GM20431 (cell line): ENCODE measurements around the gene ZNF106.

ENCODE experiments used
- in situ Hi-C: fragments of 300-500 bp; cut with MseI, MboI; formaldehyde crosslinking; loops from one replicate; pipeline ENCODE4 v1.15.0; 2020; ENCODE audit warnings: low sequenced_read_pairs; ENCODE audit not compliant: unreplicated experiment

Gene ZNF106

DNA sequence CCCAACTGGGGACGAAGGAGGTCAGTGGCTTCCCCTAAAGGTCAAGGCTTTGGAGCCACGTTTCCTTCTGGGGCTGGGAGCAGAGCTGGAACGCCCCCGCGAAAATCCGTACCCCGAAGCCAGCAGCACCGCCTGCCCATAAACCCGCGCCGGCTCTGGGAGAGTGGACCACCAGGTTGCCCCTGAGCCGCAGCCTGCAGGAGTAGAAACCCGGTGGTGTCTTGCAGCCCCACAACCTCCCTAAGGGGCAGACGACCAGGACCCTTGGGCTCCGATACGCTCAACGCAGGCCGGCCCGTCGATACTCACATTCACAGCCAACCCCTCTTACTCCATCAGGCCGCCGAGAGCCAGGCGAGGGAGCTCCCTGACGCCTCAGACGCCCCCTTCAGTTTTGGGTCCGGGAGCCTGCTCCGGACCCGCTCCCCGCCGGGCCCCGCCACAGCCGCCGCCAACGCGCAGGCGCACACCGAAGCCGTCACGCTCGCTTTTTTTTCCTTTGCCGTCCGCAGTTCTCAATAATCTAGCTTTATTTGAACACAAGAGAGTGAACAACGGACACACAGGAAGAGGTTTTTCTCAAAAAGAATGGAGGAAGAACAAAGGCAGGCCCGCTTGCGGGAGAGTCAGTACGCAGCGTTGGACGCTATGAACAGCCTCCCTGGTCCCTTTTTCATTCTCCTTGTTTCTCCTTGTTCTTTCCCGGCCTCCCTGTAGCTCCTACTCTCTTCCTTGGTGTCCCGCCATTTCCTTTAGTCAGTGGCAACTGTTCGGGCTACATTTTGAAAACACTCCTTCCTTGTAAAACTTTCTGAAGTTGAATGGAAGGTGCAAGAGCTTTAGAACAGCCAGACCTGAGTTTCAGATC, at the start of gene ZNF106:
ZNF106 (minus strand) TSS at position 471 of the 868 bp plus-strand sequence. CDS start 18,852 bp downstream, outside the sequence.
- in situ Hi-C loops: no loop called here

DNA sequence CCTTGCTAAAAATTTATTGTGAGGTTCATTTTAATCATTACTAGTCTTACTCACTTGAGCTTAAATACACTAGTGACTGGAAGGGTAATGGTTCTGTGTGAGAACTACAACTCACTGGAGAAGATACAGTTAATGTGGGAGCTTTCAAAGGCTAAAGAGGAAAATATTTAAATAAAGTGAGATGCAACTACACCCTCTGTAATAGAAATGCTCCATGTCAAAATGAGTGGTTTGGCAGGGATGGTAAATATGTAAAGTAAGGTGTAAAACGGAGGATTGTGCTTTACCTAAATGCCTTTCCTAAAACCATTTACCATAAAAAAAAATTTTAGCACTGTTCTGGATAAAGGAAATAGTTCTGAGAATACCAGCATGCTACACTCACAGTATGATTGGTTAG, 42.3 kb upstream of the ZNF106 start:
- in situ Hi-C loops: no loop called here

DNA sequence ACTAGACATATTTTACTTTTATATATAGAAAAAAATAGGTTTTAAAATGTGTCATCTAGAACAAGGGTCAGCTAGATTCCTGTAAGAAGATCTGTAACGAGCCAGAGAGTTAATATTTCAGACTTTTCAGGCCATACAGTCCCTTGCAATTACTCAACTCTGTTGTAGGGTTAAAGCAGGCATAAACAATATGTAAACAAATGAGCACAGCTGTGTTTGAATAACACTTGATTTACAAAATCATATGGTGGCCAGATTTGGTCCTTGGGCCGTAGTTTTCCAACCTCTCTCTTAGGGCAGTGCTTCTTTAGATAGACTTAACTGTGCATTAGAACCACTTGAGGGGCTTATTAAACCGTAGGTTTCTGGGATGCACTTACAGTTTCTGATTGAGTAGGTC, 38.0 kb upstream of the ZNF106 start:
- in situ Hi-C loops: no loop called here

DNA sequence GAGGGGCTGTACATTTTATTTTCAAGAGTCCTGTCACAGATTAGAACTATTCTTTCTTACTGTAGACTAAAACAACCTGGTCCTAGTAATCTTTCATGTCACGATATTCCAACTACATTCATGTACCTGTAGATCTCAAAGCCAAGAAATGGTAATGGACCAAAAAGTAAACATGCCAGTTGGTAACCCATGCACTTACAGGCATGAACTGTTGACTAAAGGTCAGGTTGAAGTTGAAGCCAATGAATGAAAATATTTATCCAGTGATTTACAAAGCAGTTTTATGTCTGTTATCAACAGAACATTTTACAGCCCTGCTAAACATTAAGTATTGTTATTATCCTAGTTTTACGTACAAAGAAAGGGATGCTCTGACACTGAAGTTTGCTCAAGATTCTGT, 32.4 kb upstream of the ZNF106 start:
- in situ Hi-C loops: no loop called here

DNA sequence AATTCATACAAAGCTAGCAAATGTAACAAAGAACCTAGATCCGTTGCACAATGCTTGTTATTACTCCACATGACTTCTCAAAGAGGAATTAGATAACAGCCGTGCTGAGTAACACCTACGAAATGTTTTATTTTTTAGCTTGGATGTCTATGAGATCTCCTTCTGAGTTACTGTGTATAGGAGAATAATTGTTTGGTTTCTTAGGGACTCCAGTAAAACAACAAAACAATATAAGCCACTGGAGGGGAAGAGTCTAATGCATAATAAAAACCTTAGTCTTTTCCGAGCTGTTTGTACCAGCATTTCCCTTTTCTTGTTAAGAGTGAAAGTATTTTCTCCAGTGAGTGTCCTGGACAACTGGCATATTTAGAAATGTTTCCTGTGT, 20.1 kb upstream of the ZNF106 start:
- in situ Hi-C loops: no loop called here

DNA sequence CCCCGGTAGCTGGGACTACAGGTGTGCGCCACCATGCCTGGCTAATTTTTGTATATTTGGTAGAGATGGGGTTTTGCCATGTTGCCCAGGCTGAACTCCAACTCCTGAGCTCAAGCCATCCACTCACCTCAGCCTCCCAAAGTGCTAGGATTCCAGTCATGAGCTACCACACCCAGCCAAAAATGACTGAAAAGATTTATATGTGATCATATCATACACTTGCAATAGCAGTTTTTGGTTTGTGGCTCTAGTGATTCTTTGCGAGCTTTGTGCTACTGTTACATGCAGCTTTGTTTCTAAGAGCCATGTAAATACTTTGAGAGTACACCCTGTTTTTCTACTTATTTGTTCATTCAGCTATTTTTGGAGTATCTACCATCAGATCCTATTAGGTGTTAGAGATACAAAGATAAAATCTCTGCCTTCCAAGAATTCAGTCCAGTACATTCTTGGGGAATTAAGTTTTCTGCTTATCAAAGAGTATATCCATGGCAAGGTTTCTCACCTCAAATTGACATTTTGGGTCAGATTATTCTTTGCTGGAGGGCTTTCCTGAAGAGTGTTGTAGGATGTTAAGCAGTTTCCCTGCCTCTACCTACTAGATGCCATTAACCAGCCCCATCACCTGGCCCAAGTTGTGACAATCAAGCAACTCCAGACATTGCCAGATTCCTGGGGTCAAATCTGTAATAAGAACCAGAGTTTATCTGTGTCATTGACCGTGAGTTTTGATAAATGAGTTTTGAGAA, 19.5 kb upstream of the ZNF106 start:
- in situ Hi-C loops: no loop called here

DNA sequence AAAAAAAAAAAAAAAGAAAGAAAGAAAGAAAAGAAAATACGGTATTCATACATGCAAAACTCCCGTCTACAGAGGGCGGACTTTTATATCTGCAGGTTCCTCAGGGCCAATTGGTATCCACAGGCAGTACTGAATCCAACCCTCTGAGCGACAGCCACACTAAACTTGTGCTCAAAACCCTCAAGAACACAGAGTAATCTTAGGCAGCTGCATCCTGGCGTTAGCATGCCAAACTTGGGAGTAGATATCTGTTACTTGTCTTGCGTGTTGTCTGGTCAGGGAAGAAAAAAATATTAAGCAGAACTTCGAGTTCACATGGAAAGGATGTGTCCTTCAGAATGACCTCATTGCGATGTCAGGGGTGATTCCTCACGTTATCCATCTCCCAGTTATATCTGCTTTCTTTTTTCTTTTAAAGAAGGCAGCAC, 17.3 kb upstream of the ZNF106 start:
- in situ Hi-C loops: no loop called here

DNA sequence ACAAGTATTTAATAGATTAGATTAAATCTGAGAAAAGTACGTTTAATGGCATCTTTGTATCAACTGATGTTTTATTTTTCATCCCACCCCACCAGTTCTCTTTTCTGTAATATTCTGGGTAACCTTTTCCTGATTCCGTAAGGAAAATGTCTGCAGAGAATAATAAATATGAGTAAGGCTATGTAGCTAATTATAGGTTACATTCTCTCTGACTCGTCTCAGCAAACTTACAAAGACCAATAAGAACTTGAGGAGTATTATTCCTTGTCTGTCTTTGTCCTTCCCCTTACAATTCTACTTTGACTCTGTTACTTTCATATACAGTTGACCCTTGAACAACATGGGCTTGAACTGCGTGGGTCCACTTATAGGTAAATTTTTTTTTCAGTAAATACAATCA, 16.6 kb upstream of the ZNF106 start:
- in situ Hi-C loops: no loop called here

DNA sequence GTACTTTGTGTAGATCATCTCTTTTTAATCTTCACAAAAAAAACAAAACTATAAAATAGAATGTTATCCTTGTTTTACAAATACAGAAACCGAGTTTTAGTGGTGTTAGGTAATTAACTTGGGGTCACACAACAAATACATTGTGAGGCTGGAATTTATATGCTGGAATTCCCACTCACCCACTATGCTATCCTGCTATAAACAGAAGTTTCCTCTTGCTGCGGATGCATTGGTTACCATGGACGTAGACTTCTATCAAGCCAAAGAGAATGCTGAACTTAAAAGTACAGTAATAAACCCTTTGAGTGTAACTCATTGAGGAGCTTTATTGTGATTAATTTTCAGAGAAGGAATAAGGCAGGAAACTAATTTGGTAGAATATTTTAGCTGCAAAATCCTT, 13.7 kb upstream of the ZNF106 start:
- in situ Hi-C loops: no loop called here

DNA sequence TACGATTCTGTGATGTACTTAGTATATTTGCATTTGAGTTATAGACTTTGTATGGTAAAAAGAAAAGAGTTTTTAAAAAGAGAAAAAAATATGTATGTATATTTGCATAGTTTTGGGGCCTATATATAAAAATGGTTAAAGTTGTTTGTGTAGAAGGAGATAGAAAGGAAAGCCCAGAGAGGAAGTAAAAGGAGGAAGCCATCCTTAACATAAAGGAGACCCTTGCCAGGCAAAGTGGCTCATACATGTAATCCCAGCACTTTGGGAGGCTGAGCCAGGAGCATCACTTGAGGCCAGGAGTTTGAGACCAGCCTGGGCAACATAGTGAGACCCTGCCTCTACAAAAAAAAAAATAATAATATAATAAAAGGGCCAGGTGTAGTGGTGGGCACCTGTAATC, 12.9 kb upstream of the ZNF106 start:
- in situ Hi-C loops: no loop called here

DNA sequence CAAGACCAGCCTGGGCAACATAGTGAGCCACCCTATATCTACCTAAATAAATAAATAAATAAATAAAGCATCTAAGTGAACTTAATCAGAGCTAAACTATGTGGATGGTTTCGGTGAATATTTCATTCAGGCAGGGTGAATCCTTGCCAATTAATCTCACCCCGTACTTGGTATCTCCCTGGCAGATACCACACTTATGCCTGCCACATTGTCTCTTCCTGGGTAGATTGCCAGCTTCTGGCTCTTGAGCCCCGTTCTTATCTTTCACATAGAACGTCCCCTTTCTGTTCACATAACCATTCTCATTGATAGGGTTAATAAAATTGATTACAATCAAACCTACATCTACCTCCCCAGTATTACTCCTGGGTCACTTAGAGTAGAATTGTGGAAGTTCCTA, 11.5 kb upstream of the ZNF106 start:
- in situ Hi-C loops: no loop called here

DNA sequence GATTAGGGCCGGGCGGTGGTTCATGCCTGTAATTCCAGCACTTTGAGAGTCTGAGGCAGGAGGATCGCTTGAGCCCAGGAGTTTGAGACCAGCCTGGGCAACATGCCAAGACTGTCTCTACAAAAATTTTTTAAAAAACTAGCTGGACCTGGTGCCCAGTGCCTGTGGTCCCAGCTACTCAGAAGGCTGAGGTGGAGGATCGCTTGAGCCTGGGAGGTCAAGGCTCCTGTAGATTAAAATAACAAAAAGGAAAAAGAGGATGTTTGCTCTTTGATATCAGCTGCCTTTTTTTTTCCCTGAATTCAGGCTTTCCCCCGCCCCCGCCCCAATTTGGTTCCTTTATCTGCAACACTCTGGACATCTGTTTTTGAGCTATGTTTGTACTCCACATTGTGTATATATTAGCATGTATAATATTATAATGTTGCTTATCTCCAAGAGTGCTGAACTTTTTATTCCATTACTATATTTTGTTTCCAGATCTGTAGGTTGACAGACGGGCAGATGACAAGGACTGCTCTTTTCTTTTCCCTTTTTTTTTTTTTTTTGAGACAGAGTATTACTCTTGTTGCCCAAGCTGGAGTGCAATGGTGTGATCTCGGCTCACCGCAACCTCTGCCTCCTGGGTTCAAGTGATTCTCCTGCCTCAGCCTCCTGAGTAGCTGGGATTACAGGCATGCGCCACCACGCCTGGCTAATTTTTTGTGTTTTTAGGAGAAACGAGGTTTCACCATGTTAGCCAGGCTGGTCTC, 9.1 kb upstream of the ZNF106 start:
- in situ Hi-C loops: no loop called here

DNA sequence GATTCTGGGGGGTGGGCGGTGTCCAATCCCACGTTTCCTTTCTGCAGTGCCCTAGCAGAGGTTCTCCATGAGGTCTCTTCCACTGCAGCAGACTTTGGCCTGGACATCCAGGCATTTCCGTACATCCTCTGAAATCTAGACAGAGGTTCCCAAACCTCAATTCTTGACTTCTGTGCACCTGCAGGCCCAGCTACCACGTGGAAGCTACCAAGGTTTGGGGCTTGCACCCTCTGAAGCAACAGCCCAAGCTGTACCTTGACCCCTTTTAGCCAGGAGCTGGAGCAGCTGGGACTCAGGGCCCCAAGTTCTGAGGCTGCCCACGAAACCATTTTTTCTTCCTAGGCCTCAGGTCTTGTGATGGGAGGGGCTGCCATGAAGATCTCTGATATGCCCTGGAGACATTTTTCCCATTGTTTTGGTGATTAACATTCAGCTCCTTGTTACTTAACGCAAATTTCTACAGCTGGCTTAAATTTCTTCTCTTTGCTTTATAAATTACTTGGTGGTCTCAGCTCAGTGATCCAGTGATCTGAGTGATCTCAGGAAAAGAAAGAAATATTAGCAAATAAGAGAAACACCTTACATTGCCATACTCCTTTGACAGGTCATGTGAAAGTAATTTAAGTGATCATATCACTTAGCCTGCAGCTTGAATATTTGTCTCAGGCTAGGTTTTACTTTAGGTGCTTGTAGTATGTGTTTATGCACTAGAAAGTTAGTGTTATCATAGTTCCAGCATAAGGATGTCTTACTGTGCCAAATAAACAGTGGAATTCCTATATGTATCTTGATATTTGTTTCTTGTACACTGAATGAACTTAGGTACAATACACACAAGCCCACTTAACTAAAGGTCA, 7.5 kb upstream of the ZNF106 start:
- in situ Hi-C loops: no loop called here

DNA sequence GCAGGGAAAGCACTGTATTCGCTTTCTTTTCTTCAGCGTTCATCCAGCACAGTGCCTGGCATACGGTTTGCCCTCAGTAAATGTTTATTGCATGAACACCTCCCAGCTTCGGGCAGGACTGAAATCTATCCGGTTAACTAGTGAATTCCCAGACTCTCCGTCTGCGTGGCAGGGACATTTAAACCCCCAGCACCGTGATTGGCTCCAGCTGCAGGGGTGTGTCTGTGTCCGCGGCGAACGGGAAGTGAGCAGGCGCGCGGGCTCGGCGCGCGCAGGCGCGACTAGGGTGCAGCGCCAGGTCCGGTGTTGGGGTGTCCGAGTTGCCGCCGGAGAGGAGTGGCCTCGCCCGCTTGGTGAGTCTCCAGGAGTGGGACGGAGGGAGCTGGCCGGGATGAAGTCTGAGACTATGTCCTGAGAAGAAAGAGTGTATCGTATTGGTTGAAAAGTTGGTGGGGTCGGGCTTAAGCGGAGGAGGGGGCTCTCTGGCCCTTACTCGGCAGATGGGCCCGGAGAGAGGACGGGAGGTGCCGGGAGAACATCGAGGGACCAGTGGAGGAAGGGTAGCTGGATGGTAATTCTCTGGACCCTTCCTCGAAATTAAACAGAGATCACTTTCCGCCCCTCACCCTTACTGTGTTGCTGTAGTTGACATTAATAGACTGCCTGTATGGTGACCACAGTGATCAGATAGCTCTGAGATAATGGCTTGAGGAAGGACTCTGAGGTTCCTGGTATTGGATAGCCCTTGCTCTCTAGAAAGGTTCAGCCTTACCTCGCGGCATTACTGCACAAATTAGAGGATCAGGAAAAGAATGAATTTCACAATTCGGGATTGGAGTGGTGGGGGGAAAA, 4.6 kb upstream of the ZNF106 start, which contains the start of gene SNAP23:
SNAP23 (plus strand) TSS at position 274 of the 852 bp plus-strand sequence. CDS start 16,213 bp downstream, outside the sequence.
- in situ Hi-C loops: no loop called here

DNA sequence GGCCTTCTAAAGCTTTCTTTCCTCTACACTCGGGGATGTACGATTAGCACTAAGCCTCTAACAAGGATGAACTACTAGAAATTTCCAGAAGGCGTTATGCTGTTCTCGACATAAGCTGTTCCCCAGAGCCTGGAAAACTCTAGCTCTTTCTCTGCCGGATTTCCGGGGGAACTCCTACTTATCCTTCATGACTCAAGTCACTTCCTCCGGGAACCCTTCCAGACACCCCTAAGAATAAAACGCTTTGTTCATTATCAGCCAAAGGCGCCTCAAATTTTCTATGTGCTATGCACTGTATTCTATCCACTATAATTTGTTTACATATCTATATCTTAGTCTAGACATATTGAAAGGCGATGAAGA, 4.0 kb upstream of the ZNF106 start:
- in situ Hi-C loops: no loop called here

DNA sequence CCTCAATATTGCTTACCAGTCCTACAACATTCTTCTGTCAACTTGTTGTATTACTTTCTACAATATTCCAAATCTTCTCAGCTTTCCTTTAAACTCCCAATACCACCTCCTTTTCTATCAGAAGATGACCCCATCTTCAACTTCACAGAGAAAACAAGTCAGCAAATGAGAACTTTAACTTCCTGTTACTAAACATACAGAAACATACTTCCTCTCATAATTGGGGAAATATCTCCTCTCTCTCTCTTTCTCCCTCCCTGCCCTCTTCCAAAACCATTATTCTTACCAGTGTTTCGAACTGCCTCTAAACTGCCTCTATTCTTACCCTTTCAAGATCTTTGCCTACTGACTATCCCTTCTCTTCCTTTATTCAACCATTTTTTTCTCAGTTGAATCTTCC, 2.7 kb upstream of the ZNF106 start:
- in situ Hi-C loops: no loop called here

DNA sequence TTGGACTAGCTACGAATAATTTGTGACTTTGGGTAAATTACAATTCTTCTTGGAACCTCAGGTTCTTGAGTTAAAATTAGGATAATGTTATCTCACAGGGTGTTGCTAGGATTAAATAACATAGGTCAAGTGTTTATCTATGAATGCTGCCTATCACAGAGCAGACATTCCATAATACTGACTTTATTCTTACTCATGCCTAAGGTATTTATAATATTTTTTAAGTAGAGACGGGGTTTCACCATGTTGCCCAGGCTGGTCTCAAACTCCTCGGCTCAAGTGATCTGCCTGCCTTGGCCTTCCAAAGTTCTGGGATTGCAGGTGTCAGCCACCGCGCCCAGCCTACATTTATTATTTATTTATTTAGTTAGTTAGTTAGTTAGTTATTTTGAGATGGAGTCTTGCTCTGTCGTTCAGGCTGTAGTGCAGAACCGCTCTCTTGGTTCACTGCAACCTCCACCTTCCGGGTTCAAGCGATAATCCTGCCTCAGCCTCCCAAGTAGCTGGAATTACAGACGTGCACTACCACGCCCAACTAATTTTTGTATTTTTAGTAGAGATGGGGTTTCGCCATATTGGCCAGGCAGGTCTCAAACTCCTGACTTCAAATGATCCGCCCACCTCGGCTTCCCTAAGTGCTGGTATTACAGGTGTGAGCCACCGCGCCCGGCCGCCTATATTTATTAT, 741 bp upstream of the ZNF106 start:
- in situ Hi-C loops: no loop called here

DNA sequence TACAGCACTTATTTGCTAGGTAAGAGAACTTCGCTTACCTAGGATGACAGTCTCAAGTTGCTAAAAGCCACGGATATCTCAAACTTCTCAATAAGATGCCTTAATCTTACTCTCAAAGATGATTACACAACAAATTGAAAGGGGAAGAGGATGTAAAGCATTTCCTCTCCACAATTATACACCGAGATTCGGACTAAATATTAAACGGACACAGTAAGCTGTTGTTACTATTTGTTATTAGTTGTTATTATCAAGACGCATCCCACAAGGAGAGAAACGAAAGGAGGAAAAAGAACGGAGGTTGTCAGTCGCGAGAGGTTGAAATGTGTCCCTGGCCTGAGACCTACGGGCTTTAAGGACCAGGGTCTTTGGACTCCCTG, 660 bp downstream of the ZNF106 start:
- in situ Hi-C loops: no loop called here
